Osteoblast (primary cell): ENCODE measurements around the gene BCL2L13. TPM values are rescaled to one million over a fixed set of nuclear protein-coding genes. Genes with fewer than 3 reads are reported as not detected.
A peak's percentile ranks its signal among the peaks of the same experiment; 100 is the strongest.

ENCODE experiments used
- DNase-seq: peaks from one replicate; pipeline ENCODE4 v3.0.0; 2011; ENCODE audit warnings: low spot score, mixed read lengths; ENCODE audit not compliant: insufficient read length; ENCODE audit errors: missing footprints
- H2AFZ ChIP-seq: 2 replicates; pipeline ENCODE4 v1.6.0; 2011; ENCODE audit warnings: mild to moderate bottlenecking, low read length
- H3K27ac ChIP-seq: 2 replicates; pipeline ENCODE4 v1.5.1; 2011; ENCODE audit warnings: mild to moderate bottlenecking, low read depth, low read length, moderate library complexity
- H3K27me3 ChIP-seq: 2 replicates; pipeline ENCODE4 v1.6.0; 2012; ENCODE audit warnings: mild to moderate bottlenecking, control low read depth, inconsistent platforms, low read length, moderate library complexity; ENCODE audit not compliant: insufficient read depth
- H3K36me3 ChIP-seq: 2 replicates; pipeline ENCODE4 v1.5.1; 2011; ENCODE audit warnings: mild to moderate bottlenecking, low read length, control low read depth, moderate library complexity; ENCODE audit not compliant: insufficient read depth
- H3K4me1 ChIP-seq: 2 replicates; pipeline ENCODE4 v1.5.1; 2011; ENCODE audit warnings: mild to moderate bottlenecking, low read length, control low read depth, moderate library complexity; ENCODE audit not compliant: insufficient read depth
- H3K4me2 ChIP-seq: 2 replicates; pipeline ENCODE4 v1.6.0; 2011; ENCODE audit warnings: mild to moderate bottlenecking, low read length; ENCODE audit not compliant: insufficient read depth
- H3K4me3 ChIP-seq: fragments of 200-600 bp; sonication (generic); 3 replicates; pipeline ENCODE4 v1.5.1; 2012; ENCODE audit warnings: mild to moderate bottlenecking, low read length, inconsistent platforms; ENCODE audit not compliant: insufficient read depth
- H3K79me2 ChIP-seq: 2 replicates; pipeline ENCODE4 v1.6.0; 2012; ENCODE audit warnings: mild to moderate bottlenecking, low read length, control low read depth, inconsistent platforms; ENCODE audit not compliant: insufficient read depth
- H3K9me3 ChIP-seq: 2 replicates; pipeline ENCODE4 v1.5.1; 2011; ENCODE audit warnings: low read depth, low read length, control low read depth
- H4K20me1 ChIP-seq: 2 replicates; pipeline ENCODE4 v1.6.0; 2012; ENCODE audit warnings: mild to moderate bottlenecking, low read length, control low read depth; ENCODE audit not compliant: insufficient read depth
- total RNA-seq: library from RNA; depleted of rRNA; stranded (reverse); fragments of >200 nt; gene quantifications from 2 replicates; pipeline ENCODE4 v1.2.3, GENCODE V29; 2012
- TF ChIP-seq, protein P1 (sequence below): IDR thresholded peaks from 2 replicates; pipeline ENCODE4 v1.5.1; 2011; ENCODE audit warnings: mild to moderate bottlenecking, low read depth, low read length, moderate library complexity; ENCODE audit errors: extremely low read depth

Gene BCL2L13
- total RNA-seq, 1 donor: 86.5 TPM

- Histone ChIP-seq H4K20me1 (no peaks in the 10 kb centered on the region), H3K79me2 (peaks cover 58% of the 10 kb centered on the region), H3K4me1 (peaks cover 20% of the 10 kb centered on the region), H3K27ac (peak overlapping the region; percentile 1), H3K4me2 (no peak overlapping the region), H3K27me3 (no peaks in the 10 kb centered on the region), H3K9me3 (no peaks in the 10 kb centered on the region), H2AFZ (no peak overlapping the region), H3K4me3 (no peak overlapping the region), H3K36me3 (peaks cover 33% of the 10 kb centered on the region)
- TF ChIP-seq, protein P1, sequence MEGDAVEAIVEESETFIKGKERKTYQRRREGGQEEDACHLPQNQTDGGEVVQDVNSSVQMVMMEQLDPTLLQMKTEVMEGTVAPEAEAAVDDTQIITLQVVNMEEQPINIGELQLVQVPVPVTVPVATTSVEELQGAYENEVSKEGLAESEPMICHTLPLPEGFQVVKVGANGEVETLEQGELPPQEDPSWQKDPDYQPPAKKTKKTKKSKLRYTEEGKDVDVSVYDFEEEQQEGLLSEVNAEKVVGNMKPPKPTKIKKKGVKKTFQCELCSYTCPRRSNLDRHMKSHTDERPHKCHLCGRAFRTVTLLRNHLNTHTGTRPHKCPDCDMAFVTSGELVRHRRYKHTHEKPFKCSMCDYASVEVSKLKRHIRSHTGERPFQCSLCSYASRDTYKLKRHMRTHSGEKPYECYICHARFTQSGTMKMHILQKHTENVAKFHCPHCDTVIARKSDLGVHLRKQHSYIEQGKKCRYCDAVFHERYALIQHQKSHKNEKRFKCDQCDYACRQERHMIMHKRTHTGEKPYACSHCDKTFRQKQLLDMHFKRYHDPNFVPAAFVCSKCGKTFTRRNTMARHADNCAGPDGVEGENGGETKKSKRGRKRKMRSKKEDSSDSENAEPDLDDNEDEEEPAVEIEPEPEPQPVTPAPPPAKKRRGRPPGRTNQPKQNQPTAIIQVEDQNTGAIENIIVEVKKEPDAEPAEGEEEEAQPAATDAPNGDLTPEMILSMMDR: no peak
- DNase-seq: no peak
These were observed 86.3 kb downstream of the BCL2L13 start for GRCh38 chr22:17724678-17725499.

DNA sequence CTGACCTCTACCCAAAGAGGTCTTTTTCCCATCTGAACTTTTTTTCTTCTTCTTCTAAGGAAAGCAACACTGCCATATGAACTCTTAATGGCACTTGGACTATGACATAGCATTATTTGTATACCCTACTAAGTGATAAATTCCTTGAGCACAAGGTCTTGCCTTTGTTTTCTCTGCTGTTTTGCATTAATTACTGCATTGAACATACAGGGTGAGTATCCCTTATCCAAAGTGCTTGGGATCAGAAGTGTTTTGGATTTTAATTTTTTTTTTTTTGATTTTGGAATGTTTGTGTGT lies 86.9 kb downstream of the BCL2L13 start:
- no peaks in the 10 kb centered on the region for H3K9me3 ChIP-seq
- no peak overlapping the region for H3K4me3 ChIP-seq
- no peak overlapping the region for H2AFZ ChIP-seq
- H4K20me1 ChIP-seq: no peaks in the 10 kb centered on the region
- peaks cover 56% of the 10 kb centered on the region for H3K79me2 ChIP-seq
- no peak for DNase-seq
- TF ChIP-seq, protein P1: no peak
- peak overlapping the region; percentile 1 for H3K27ac ChIP-seq
- H3K36me3 ChIP-seq: peaks cover 38% of the 10 kb centered on the region
- no peaks in the 10 kb centered on the region for H3K27me3 ChIP-seq
- H3K4me1 ChIP-seq: peaks cover 20% of the 10 kb centered on the region
- no peak overlapping the region for H3K4me2 ChIP-seq

DNA sequence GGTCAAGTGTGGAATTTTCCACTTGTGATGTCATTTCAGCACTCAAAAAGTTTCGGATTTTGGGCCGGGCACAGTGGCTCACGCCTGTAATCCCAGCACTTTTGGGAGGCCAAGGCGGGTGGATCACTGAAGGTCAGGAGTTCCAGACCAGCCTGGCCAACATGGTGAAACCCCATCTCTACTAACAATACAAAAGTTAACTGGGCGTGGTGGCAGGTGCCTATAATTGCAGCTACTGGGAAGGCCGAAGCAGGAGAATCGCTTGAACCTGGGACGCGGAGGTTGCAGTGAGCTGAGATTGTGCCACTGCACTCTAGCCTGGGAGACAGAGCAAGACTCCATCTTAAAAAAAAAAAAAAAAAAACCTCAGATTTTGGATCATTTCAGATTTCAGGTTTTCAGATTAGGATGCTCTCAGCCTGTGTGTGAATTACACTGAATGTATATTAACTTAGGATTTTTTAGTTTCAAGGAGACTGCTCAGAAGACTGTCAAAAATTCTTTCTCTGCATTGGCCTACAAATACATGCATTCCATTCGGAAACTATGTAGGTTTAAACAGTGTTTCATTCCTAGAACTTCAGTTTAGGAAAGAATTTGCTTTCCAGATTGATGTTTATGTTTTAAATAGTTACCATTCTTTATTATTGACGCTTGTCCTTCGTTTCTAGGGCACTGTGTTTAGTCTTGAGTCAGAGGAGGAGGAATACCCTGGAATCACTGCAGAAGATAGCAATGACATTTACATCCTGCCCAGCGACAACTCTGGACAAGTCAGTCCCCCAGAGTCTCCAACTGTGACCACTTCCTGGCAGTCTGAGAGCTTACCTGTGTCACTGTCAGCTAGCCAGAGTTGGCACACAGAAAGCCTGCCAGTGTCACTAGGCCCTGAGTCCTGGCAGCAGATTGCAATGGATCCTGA lies 87.7 kb downstream of the BCL2L13 start:
- Histone ChIP-seq H4K20me1 (no peaks in the 10 kb centered on the region), H2AFZ (no peak overlapping the region), H3K36me3 (peaks cover 41% of the 10 kb centered on the region), H3K4me2 (peak overlapping the region; percentile 21), H3K79me2 (peaks cover 56% of the 10 kb centered on the region), H3K9me3 (no peaks in the 10 kb centered on the region), H3K27ac (peak overlapping the region; percentile 59), H3K27me3 (no peaks in the 10 kb centered on the region), H3K4me3 (no peak overlapping the region), H3K4me1 (peaks cover 20% of the 10 kb centered on the region)
- TF ChIP-seq, protein P1: no peak
- peak; percentile 85 for DNase-seq
